Astrocyte (in vitro differentiated cells and primary cell): ENCODE measurements around the gene HPN. TPM values are rescaled to one million over a fixed set of nuclear protein-coding genes. Genes with fewer than 3 reads are reported as not detected.
"Not testable (repeated sequence)": the region's sequence is repeated elsewhere in the genome, so short reads cannot be mapped to it uniquely, and the experiment has no call there.

Experiments used
- DNase-seq: peaks from one replicate; pipeline ENCODE4 v3.0.0-alpha.2; 2010; ENCODE audit warnings: low read depth
- FAIRE-seq: peaks from 2 replicates; lab custom pipeline; 2011; peaks lifted over from hg19 to GRCh38; lab: Jason Lieb, UNC
- H2AFZ ChIP-seq: 2 replicates; pipeline ENCODE4 v1.6.0; 2012; ENCODE audit warnings: low read depth, low read length, inconsistent platforms
- H3K27ac ChIP-seq: 2 replicates; pipeline ENCODE4 v1.5.1; 2011; ENCODE audit warnings: low read depth, low read length, inconsistent platforms
- H3K27me3 ChIP-seq: 2 replicates; pipeline ENCODE4 v1.6.0; 2011; ENCODE audit warnings: low read length, inconsistent platforms; ENCODE audit not compliant: insufficient read depth
- H3K36me3 ChIP-seq: 2 replicates; pipeline ENCODE4 v1.5.1; 2011; ENCODE audit warnings: low read length, inconsistent platforms; ENCODE audit not compliant: insufficient read depth
- H3K4me1 ChIP-seq: 2 replicates; pipeline ENCODE4 v1.5.1; 2011; ENCODE audit warnings: low read length, inconsistent platforms; ENCODE audit not compliant: insufficient read depth
- H3K4me2 ChIP-seq: 2 replicates; pipeline ENCODE4 v1.6.0; 2012; ENCODE audit warnings: low read length, inconsistent platforms
- H3K4me3 ChIP-seq: 2 replicates; pipeline ENCODE4 v1.5.1; 2011; ENCODE audit warnings: low read depth, mild to moderate bottlenecking, low read length, inconsistent platforms; ENCODE audit not compliant: insufficient read depth
- H3K79me2 ChIP-seq: 2 replicates; pipeline ENCODE4 v1.6.0; 2012; ENCODE audit warnings: mild to moderate bottlenecking, low read length, inconsistent platforms; ENCODE audit not compliant: insufficient read depth
- H3K9ac ChIP-seq: 2 replicates; pipeline ENCODE4 v1.6.0; 2012; ENCODE audit warnings: mild to moderate bottlenecking, low read length, inconsistent platforms
- H3K9me3 ChIP-seq: 2 replicates; pipeline ENCODE4 v1.5.1; 2012; ENCODE audit warnings: low read depth, mild to moderate bottlenecking, low read length, inconsistent platforms; ENCODE audit not compliant: insufficient read depth
- H4K20me1 ChIP-seq: 2 replicates; pipeline ENCODE4 v1.6.0; 2012; ENCODE audit warnings: low read length, inconsistent platforms; ENCODE audit not compliant: insufficient read depth
- H3K27ac Mint-ChIP-seq: one replicate; pipeline ENCODE4 v1.8.0; 2021; ENCODE audit warnings: mild to moderate bottlenecking, mixed read lengths; ENCODE audit not compliant: unreplicated experiment
- H3K27me3 Mint-ChIP-seq: one replicate; pipeline ENCODE4 v1.8.0; 2021; ENCODE audit warnings: low read depth, mixed read lengths; ENCODE audit not compliant: unreplicated experiment
- H3K36me3 Mint-ChIP-seq: one replicate; pipeline ENCODE4 v1.8.0; 2021; ENCODE audit warnings: low read depth, mixed read lengths; ENCODE audit not compliant: unreplicated experiment
- H3K4me1 Mint-ChIP-seq: one replicate; pipeline ENCODE4 v1.8.0; 2021; ENCODE audit warnings: low read depth, mixed read lengths; ENCODE audit not compliant: unreplicated experiment
- H3K4me3 Mint-ChIP-seq: one replicate; pipeline ENCODE4 v1.8.0; 2021; ENCODE audit warnings: mild to moderate bottlenecking, moderate library complexity, mixed read lengths; ENCODE audit not compliant: unreplicated experiment
- H3K9me3 Mint-ChIP-seq: one replicate; pipeline ENCODE4 v1.8.0; 2021; ENCODE audit warnings: mild to moderate bottlenecking, mixed read lengths; ENCODE audit not compliant: unreplicated experiment
- CTCF ChIP-seq: IDR thresholded peaks from 2 replicates; pipeline ENCODE4 v1.5.1; 2011; ENCODE audit warnings: low read depth, mild to moderate bottlenecking, inconsistent platforms, low read length, moderate library complexity; ENCODE audit not compliant: insufficient read depth
- EZH2 ChIP-seq: IDR thresholded peaks from 2 replicates; pipeline ENCODE4 v1.6.1; 2012; ENCODE audit warnings: mild to moderate bottlenecking, low read length, inconsistent platforms; ENCODE audit not compliant: insufficient read depth
- total RNA-seq: library from RNA; stranded (reverse); gene quantifications from 2 replicates; pipeline ENCODE4 v1.2.1, GENCODE V29; 2021

The HPN gene
- total RNA-seq, 1 donor from 2014 or later, result 0.73 TPM

- Histone ChIP-seq H3K9me3 (no peaks in the 10 kb centered on the region), H2AFZ (no peak overlapping the region), H3K4me1 (peaks cover 22% of the 10 kb centered on the region), H3K79me2 (peaks cover 72% of the 10 kb centered on the region), H3K4me3 (no peak overlapping the region), H3K9ac (no peak overlapping the region), H3K4me2 (no peak overlapping the region), H3K27ac (no peak overlapping the region), H4K20me1 (peaks cover 78% of the 10 kb centered on the region), H3K36me3 (peaks cover 3% of the 10 kb centered on the region), H3K27me3 (no peaks in the 10 kb centered on the region)
- Mint-ChIP-seq H3K27me3 (no peaks in the 10 kb centered on the region), H3K4me1 (peaks cover 17% of the 10 kb centered on the region), H3K9me3 (no peaks in the 10 kb centered on the region), H3K4me3 (no peak overlapping the region), H3K36me3 (peaks cover 17% of the 10 kb centered on the region), H3K27ac (no peak overlapping the region)
- TF ChIP-seq CTCF, result no peak
- no peak for TF ChIP-seq EZH2
- DNase-seq, result no peak
- no peak for FAIRE-seq
Observed at GRCh38 chr19:35004517-35005255, 36.8 kb upstream of the HPN start.

GRCh38 chr19:35005256-35005977, 36.1 kb upstream of the HPN start:
- Mint-ChIP-seq H3K27me3 (no peaks in the 10 kb centered on the region), H3K36me3 (peaks cover 18% of the 10 kb centered on the region), H3K4me3 (no peak overlapping the region), H3K9me3 (peaks cover under 1% of the 10 kb centered on the region), H3K27ac (no peak overlapping the region), H3K4me1 (peaks cover 17% of the 10 kb centered on the region)
- TF ChIP-seq CTCF, result no peak
- TF ChIP-seq EZH2, result no peak
- Histone ChIP-seq H3K4me3 (no peak overlapping the region), H3K27ac (peak overlapping the region; percentile 49), H3K4me1 (peaks cover 22% of the 10 kb centered on the region), H2AFZ (no peak overlapping the region), H3K27me3 (no peaks in the 10 kb centered on the region), H3K36me3 (peaks cover 3% of the 10 kb centered on the region), H3K9ac (peak overlapping the region; percentile 41), H3K9me3 (no peaks in the 10 kb centered on the region), H3K79me2 (peaks cover 72% of the 10 kb centered on the region), H4K20me1 (peaks cover 78% of the 10 kb centered on the region), H3K4me2 (peak overlapping the region; percentile 64)
- DNase-seq, result no peak
- FAIRE-seq, result no peak

GRCh38 chr19:35006007-35006341, 35.5 kb upstream of the HPN start:
- Histone ChIP-seq H3K4me1 (peaks cover 22% of the 10 kb centered on the region), H3K9ac (peak overlapping the region; percentile 41), H3K79me2 (peaks cover 67% of the 10 kb centered on the region), H3K27ac (peak overlapping the region; percentile 49), H4K20me1 (peaks cover 77% of the 10 kb centered on the region), H3K4me2 (peak overlapping the region; percentile 64)
- H3K4me3 Mint-ChIP-seq, H3K9me3 Mint-ChIP-seq, H3K4me3 ChIP-seq, H3K36me3 ChIP-seq, H3K9me3 ChIP-seq, FAIRE-seq, H3K27me3 Mint-ChIP-seq, H2AFZ ChIP-seq, DNase-seq, H3K27me3 ChIP-seq: not testable (repeated sequence)
- Mint-ChIP-seq H3K36me3 (peaks cover 20% of the 10 kb centered on the region), H3K4me1 (peaks cover 17% of the 10 kb centered on the region), H3K27ac (peak overlapping the region; percentile 53)
